ENCODE data around the gene KIF1A.

GRCh38 chr2:240865391-240865790 lies 45.4 kb upstream of the KIF1A start:
- TF ChIP-seq POLR2A (IDR thresholded peaks at IDR 0.05; ENCODE audit: low read depth) (no peak), POLR2AphosphoS5 (IDR thresholded peaks at IDR 0.05) (no peak)
